GOT3 (cell line): ENCODE data around the gene NFIX.

Source experiments
- DNase-seq: peaks from one replicate; lab custom pipeline; 2025; ENCODE audit warnings: mixed read lengths; lab: John Stamatoyannopoulos, UW

NFIX gene

GRCh38 chr19:13008926-13009787 is 13.9 kb downstream of the NFIX start:
- DNase-seq = no peak

GRCh38 chr19:13010038-13010991 is 15.0 kb downstream of the NFIX start:
- no peak for DNase-seq

GRCh38 chr19:13010992-13011652 is 15.8 kb downstream of the NFIX start:
- DNase-seq = no peak

GRCh38 chr19:13011653-13012389 is 16.5 kb downstream of the NFIX start:
- no peak for DNase-seq

- DNase-seq = no peak
These were observed 17.1 kb downstream of the NFIX start for GRCh38 chr19:13012390-13012689.

GRCh38 chr19:13012690-13013608 is 17.7 kb downstream of the NFIX start:
- no peak for DNase-seq

- DNase-seq = no peak
These were observed 18.4 kb downstream of the NFIX start for GRCh38 chr19:13013649-13014048.

GRCh38 chr19:13014101-13014920 is 19.0 kb downstream of the NFIX start:
- DNase-seq = no peak

GRCh38 chr19:13014921-13015280 is 19.6 kb downstream of the NFIX start:
- DNase-seq = no peak

GRCh38 chr19:13015361-13016223 is 20.3 kb downstream of the NFIX start:
- DNase-seq = no peak

GRCh38 chr19:13016245-13016627 is 21.0 kb downstream of the NFIX start:
- no peak for DNase-seq

GRCh38 chr19:13016628-13017305 is 21.5 kb downstream of the NFIX start:
- DNase-seq = no peak

- no peak for DNase-seq
These were observed 22.2 kb downstream of the NFIX start for GRCh38 chr19:13017306-13018034.

GRCh38 chr19:13018035-13018914 is 23.0 kb downstream of the NFIX start:
- no peak for DNase-seq

GRCh38 chr19:13019332-13019731 is 24.1 kb downstream of the NFIX start:
- no peak for DNase-seq

GRCh38 chr19:13020002-13020414 is 24.7 kb downstream of the NFIX start:
- no peak for DNase-seq
